DMS153 (cell line): ENCODE data around the gene UBAC1.

Experiments
- DNase-seq: peaks from one replicate; lab custom pipeline; 2025; lab: John Stamatoyannopoulos, UW

UBAC1 gene, protein sequence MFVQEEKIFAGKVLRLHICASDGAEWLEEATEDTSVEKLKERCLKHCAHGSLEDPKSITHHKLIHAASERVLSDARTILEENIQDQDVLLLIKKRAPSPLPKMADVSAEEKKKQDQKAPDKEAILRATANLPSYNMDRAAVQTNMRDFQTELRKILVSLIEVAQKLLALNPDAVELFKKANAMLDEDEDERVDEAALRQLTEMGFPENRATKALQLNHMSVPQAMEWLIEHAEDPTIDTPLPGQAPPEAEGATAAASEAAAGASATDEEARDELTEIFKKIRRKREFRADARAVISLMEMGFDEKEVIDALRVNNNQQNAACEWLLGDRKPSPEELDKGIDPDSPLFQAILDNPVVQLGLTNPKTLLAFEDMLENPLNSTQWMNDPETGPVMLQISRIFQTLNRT

DNA sequence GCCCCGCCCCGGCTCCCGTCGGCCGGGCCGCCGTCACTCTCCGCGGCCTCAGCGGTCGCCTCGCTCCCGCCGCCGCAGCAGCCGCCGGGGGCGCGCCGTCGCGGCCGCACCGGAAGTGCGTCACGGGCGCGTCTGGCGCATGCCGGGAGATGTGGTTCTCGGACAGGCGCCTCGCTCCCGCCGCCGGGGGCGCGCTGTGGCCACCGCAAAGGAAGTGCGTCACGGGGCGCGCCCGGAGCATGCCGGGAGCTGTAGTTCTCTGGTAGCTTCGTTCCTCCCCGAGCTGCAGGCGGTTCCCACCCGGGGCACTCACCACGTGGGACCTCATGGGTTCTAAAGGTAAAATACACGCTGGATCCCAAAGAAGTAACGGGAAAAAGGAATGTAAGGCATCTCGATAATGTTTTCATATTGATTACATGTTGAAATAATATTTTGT lies at the start of gene UBAC1:
Gene UBAC1 (minus strand): TSS at position 97 of the 439 bp plus-strand sequence. CDS start 211 bp downstream, outside the sequence.
- DNase-seq = peak; percentile 89

GRCh38 chr9:136010615-136011361 lies 49.6 kb upstream of the UBAC1 start:
- DNase-seq = no peak

- DNase-seq = no peak
Observed at GRCh38 chr9:136010176-136010575, 49.0 kb upstream of the UBAC1 start.

GRCh38 chr9:136009516-136009915 lies 48.3 kb upstream of the UBAC1 start:
- no peak for DNase-seq

- DNase-seq = no peak
Observed at GRCh38 chr9:136008693-136008997, 47.5 kb upstream of the UBAC1 start.

GRCh38 chr9:136007934-136008692 lies 46.9 kb upstream of the UBAC1 start:
- no peak for DNase-seq

DNA sequence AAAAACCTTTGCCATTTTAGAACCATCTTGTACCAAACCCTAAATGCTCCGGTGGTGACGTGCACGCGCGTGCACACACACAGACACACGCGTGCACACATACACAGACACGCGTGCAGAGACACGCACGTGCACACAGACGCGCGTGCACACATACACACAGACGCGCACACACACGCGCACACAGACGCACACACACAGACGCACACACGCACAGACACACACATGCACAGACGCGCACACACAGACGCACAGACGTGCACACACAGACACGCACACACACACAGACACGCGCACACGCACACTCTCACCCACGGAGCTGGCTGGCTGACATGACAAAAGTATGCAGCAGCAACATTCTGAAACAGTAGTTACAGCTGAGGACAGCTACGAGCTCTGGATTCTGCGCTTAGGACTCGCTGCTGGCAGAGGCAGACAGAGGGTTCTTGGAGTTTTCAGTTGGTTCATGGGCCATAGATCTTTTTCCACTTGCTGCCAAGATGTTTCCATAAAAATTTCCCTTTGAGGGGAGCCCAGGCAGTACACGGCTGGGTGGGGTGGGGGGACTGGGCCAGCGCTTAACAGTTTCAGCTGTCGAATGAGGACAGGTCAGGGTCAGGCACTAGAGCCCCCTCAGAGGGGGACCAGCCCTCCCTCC lies 46.2 kb upstream of the UBAC1 start:
- DNase-seq = no peak

DNA sequence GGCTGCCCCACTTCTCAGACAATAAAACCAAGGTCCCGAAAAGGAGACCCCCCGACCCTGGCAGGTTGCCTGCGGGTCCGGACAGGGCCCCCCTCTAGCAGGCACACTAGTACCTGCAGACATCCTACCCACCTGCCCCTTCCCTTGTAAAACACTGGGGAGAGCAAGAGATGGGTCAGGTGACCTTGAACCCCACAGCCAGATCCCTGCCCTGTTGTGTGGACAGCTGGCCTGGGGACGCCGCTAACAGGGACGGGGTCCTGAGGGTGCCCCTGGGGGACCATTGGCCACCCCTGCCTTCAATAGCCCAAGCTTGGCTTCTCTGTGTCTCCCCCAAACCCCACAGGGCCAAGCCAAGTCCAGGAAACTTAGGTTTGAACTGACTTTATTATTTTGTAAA lies 45.0 kb upstream of the UBAC1 start:
- no peak for DNase-seq

GRCh38 chr9:136004712-136005111 lies 43.5 kb upstream of the UBAC1 start:
- DNase-seq = no peak

GRCh38 chr9:136004219-136004618 lies 43.0 kb upstream of the UBAC1 start:
- DNase-seq = no peak

- no peak for DNase-seq
Observed at GRCh38 chr9:136003411-136004218, 42.4 kb upstream of the UBAC1 start.

GRCh38 chr9:136002881-136003280 lies 41.7 kb upstream of the UBAC1 start:
- DNase-seq = no peak

GRCh38 chr9:136002215-136002614 lies 41.0 kb upstream of the UBAC1 start:
- no peak for DNase-seq

DNA sequence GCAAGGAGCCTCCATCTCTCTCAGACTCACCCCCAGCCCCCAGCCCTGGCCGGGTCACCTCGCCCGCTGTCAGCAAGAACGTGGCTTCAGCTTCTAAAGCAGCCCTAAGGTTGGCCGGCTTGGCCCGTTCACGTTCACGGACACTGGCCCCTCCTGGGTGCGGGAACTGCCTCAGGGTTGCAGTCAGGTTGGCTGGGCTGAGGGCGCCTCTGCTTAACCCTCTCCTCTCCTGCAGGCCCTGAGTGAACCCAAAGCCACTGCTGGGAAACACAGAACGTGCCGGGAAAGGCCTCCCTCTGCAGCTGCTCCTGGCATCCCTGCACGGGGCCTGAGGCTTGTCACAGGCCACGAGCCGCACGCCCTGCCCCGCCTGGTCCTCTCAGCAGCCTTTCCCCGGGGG lies 40.1 kb upstream of the UBAC1 start:
- no peak for DNase-seq

GRCh38 chr9:135998410-135999071 lies 37.4 kb upstream of the UBAC1 start:
- DNase-seq = no peak

DNA sequence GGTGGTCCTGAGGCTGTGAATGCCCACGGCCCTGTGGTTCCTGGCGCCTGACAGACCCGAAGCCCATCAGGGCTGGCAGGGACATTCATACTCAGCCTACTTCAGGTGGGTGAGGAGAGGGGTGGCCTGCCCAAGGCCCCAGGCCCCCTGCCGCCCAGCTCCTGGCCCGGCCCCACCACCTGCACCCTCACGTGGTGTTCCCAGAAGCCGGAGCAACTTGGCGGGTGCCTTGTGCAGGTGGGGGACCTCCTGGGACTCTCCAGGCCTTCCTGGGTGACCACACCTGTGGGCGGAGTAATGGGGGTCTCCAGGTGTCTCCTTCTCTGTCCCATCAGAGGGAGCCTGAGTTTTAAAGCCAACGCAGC lies 36.8 kb upstream of the UBAC1 start:
- DNase-seq = no peak

- no peak for DNase-seq
Observed at GRCh38 chr9:135997090-135998015, 36.2 kb upstream of the UBAC1 start.

GRCh38 chr9:135995816-135996215 lies 34.6 kb upstream of the UBAC1 start:
- no peak for DNase-seq

- no peak for DNase-seq
Observed at GRCh38 chr9:135994501-135995192, 33.5 kb upstream of the UBAC1 start.
